Muscle of back (tissue), 11 donors: ENCODE measurements around the gene CROCC2. TPM values are rescaled to one million over a fixed set of nuclear protein-coding genes. Genes with fewer than 3 reads are reported as not detected.
A peak's percentile ranks its signal among the peaks of the same experiment; 100 is the strongest.

Experiments used
- DNase-seq, 3 donors: peaks; one replicate each; pipeline versions ENCODE4 v3.0.0 to v3.0.0-alpha.2; 2013
- polyA plus RNA-seq, 10 donors: library from polyadenylated mRNA; unstranded; fragments of 120-200 nt; gene quantifications; one replicate each; pipeline ENCODE4 v1.2.1, GENCODE V29; 2013; ENCODE audit not compliant: insufficient read length in 10 of 10

The CROCC2 gene
- polyA plus RNA-seq, 10 donors = 0.11 to 1.2 (median 0.24) TPM; not detected in 1

GRCh38 chr2:240985881-240986786, 80.0 kb downstream of the CROCC2 start:
- DNase-seq = no peak

DNA sequence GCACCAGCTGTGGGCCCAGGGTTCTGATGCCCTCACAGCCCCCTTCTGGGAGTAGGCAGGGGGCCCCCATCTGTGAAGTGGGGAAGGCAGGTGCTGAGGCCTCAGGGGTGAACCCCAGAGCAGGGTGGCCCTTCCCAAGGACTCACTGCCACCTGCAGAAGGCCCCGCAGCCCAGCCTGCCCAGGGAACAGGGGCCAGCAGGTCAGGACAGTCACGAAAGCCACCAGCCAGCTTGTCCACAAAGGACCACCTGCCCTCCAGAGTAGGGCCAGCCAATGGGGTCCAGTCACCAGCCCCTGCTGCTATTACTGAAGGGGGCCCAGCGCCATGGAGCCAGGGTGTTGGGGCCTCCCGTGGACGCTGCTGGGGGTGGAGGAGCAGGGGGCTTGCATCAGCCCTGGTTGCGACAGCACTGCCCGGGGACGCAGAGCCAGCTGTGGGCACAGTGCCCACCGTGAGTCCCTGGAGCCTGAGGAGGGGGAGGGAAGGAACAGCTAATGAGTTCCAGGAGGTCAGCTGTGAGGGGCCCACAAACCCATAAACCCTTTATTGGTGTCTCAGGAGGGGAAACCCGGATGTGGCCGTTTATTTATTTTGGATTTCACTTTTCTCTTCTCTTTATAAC, 80.8 kb downstream of the CROCC2 start:
- DNase-seq = peak in 2 of 3 donors; percentile 33 to 73

DNA sequence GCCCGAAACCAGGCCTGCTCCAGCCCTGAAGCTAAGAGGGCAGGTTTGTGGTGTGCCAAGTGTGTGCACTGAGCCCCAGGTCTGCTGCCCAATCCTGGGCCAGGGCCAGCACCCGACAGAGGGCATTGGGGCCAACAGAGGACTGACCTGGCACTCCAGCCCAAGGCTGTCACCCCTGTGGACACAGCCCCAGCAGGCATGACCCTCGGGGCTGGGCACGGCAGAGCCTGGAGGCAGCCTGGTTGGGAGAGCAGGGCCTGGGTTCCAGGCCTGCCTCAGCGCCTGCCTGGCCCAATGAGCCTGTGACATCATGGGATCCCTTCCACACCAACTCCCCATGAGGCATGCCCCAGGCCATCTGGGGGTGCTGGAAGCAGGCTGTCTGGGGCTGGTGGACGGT, 81.5 kb downstream of the CROCC2 start:
- no peak for DNase-seq

DNA sequence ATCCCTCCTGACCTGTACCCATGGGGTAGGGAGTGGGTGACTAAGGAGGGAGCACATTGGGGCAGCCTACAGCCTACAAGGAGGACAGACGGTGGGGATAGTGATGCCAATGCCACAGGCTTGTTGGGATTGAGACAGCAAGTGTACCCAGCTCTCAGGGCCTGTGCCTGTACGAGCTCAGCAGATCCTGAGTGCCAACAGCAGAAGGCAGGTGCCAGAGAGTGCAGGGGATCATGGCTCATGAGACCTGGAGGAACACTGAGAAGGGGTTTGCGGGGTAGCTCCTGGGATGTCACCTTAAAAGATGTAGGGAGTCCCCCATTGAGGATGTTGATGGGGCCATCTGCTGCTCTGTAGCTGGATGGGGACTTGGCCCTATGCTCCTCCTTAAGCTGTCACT, 82.0 kb downstream of the CROCC2 start:
- no peak for DNase-seq

GRCh38 chr2:240988571-240989271, 82.6 kb downstream of the CROCC2 start:
- DNase-seq = no peak

GRCh38 chr2:240989451-240990265, 83.5 kb downstream of the CROCC2 start:
- no peak for DNase-seq

GRCh38 chr2:240990266-240990529, 84.1 kb downstream of the CROCC2 start:
- no peak for DNase-seq

DNA sequence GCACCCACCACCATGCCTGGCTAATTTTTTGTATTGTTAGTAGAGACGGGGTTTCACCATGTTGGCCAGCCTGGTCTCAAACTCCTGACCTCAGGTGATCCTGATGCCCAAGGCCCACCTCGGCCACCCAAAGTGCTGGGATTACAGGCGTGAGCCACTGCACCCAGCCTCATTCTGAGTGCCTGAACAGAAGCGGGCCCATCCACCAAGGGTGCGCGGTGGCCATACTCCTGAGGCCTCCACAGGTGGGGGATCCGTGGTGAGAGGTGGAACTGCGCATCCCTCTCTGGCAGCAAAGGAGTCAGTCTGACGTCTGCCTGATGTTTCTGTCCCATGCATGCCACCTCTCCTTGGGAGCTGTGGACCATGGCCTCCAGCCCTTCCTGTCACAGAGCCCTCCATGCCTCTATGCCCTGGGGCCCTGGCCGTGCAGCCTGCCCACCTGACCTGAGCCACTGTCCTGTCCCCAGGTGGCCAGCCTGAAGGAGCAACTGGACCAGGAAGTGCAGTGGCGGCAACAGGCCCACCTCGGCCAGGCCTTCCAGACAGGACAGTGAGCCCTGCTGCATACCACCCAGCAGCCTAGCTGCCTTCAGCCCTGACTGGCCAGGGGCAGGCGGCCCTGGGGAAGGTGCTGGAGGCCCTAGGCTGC, 84.7 kb downstream of the CROCC2 start:
- no peak for DNase-seq

- DNase-seq = peak; percentile 79 to 93 (median 83)
Measured at GRCh38 chr2:240991378-240992263, 85.5 kb downstream of the CROCC2 start.

GRCh38 chr2:240992572-240993291, 86.6 kb downstream of the CROCC2 start:
- DNase-seq = no peak

DNA sequence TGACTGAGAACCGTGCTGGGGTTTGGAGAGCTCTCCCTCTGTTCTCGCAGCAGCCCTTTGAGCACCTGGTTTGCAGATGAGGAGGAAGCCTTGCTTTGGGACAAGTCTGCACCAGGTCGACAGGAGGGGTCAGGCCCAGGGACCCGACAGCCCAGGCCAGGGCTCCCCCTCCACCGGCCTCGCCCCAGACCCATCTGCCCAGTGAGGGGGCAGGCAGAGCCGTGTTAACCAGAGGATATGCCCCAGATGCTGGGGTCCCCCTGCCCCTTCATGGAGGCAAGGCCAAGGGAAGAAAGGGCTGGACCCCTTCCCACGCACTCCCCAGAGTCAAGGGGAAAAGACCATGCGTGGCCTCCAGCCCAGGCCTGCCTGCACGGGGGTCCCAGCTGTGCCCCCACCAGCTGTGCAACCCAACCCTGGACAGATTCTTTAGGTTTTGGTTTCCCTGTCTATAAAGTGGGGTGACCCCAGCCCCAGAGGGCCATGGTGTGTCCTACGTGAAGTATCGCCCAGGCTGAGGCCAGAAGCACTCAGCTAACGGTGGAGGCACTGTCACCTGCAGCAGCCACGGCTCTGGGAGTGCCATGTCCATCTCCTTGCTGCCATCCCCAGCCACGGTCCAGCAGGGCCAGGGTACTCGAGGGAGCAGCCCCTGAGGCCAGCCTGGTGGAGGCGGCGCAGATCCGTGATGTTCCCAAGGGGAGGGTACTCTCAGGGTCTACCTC, 87.5 kb downstream of the CROCC2 start:
- DNase-seq = no peak

- DNase-seq = no peak
Measured at GRCh38 chr2:240994171-240994896, 88.2 kb downstream of the CROCC2 start.

GRCh38 chr2:240995041-240996021, 89.2 kb downstream of the CROCC2 start:
- no peak for DNase-seq

DNA sequence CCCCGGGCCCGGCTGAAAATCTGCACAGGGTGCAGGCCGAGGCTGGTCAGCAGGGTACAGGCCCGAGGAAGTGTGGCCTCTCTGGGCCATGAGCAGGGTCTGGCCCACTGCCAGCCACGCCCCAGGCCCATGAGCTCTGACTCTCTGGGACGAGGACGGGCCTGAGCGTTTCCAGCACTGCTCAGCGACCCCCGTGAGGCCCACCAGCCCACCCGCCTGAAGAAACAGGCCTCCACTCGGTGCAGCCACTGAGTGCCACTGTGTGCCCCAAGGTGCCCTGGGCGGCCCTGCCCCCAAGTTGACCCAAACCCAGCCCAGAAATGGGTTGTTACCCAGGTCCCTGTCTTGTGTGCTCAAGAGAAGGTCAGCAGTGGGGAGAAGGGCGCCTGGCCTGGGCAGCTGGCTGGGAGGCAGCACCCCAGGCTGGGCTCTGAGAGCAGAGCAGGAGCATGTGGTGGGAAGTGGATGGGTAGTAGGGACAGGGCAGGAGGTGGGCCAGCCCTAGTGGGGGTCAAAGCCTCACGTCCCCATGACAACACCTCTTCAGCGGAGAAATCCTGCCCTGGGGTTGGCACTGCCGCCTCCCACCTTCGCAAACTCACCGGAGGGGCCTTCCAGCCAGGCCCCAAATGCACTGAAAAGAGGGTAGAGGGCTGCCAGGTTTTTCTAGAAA, 90.2 kb downstream of the CROCC2 start:
- DNase-seq = no peak

GRCh38 chr2:240996834-240997140, 90.7 kb downstream of the CROCC2 start:
- DNase-seq = no peak

DNA sequence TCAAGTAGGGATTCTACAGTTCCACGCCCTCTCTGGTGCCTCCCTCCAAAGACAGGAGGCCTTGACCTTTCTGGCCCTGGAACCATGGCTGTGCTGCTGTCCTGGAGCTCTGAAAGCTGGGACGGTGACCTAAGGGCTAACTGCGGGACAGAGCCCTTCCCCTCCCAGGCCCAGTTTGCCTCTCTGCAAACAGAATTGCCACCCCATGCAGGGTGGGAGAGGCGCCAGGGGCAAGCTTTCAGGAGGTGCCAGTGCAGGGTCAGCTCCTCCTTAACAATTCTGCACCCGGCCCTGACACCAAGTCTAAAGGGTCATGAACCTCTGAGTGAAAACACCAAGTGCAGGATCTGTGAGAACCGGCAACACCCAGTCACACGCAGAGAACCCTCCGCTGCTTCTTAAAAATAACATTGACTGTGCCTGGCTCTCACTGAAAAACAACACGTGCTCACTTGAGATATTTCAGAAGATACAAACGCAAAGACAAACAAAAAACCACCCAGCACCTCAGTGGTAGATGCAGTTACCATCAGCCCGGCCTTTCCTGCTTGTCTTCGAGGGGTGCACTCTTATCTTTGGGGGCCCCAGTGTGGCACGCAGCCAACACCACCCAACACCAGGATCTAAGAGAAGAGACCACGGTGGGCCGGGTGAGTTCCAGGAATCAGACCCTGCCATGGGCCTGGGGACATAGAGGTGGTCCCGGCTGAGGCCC, 91.2 kb downstream of the CROCC2 start:
- no peak for DNase-seq
